GM12878 (cell line): ENCODE measurements around the gene RYK.

Source experiments
- CTCF ChIP-seq, 3 experiments: IDR thresholded peaks in 2 of 3; conservative IDR thresholded peaks in 1 of 3; 2 replicates each; pipeline ENCODE4 v1.5.1; 2011; ENCODE audit warnings: low read depth in 3 of 3, low read length in 3 of 3, mild to moderate bottlenecking in 3 of 3, control low read depth in 2 of 3, moderate library complexity in 2 of 3, inconsistent platforms in 1 of 3, mixed read lengths in 1 of 3; ENCODE audit not compliant: control insufficient read depth in 2 of 3, insufficient read depth in 1 of 3; ENCODE audit errors: extremely low read depth in 1 of 3
- ZBTB33 ChIP-seq: fragments of 450-650 bp; IDR thresholded peaks from 2 replicates; pipeline ENCODE4 v1.6.1; 2017; ENCODE audit warnings: mild to moderate bottlenecking

- TF ChIP-seq CTCF (IDR thresholded peaks at IDR 0.05 in 2 of 3, conservative IDR thresholded peaks at IDR 0.05 in 1 of 3; ENCODE audit: control insufficient read depth in 2 of 3, extremely low read depth in 1 of 3, insufficient read depth in 1 of 3, low read depth in 3 of 3, low read length in 3 of 3) (no peak), ZBTB33 (no peak)
Observed at GRCh38 chr3:134163096-134163495, 87.6 kb downstream of the RYK start.
